HL-60/S4 treated with phorbol 12-myristate 13-acetate at 8.2 ng/mL for 4 days and 3 days (cell line): ENCODE results near the gene PTTG1IP.
"Not testable (repeated sequence)": the region's sequence is repeated elsewhere in the genome, so short reads cannot be mapped to it uniquely, and the experiment has no call there.

ENCODE experiments used
- in situ Hi-C: fragments of 300-500 bp; cut with MboI; formaldehyde crosslinking; loops from 2 replicates; pipeline ENCODE4 v1.15.0; 2022; ENCODE audit warnings: low sequenced_read_pairs

Gene PTTG1IP

GRCh38 chr21:44886113-44887075, 12.9 kb upstream of the PTTG1IP start:
- in situ Hi-C loops, result no loop called here

GRCh38 chr21:44885615-44886014, 12.1 kb upstream of the PTTG1IP start:
- in situ Hi-C loops, result no loop called here

- in situ Hi-C loops, result no loop called here
Measured at GRCh38 chr21:44884097-44884496, 10.6 kb upstream of the PTTG1IP start.

- in situ Hi-C loops, result no loop called here
Measured at GRCh38 chr21:44883250-44883649, 9.8 kb upstream of the PTTG1IP start.

- in situ Hi-C loops, result no loop called here
Measured at GRCh38 chr21:44881198-44881872, 7.8 kb upstream of the PTTG1IP start.

GRCh38 chr21:44880405-44881197, 7.1 kb upstream of the PTTG1IP start:
- in situ Hi-C loops, result no loop called here

GRCh38 chr21:44879238-44879637, 5.7 kb upstream of the PTTG1IP start:
- in situ Hi-C loops, result not testable (repeated sequence)

GRCh38 chr21:44878053-44878982, 4.8 kb upstream of the PTTG1IP start:
- in situ Hi-C loops, result no loop called here

- in situ Hi-C loops, result no loop called here
Measured at GRCh38 chr21:44876849-44877575, 3.5 kb upstream of the PTTG1IP start.

- in situ Hi-C loops, result no loop called here
Measured at GRCh38 chr21:44875316-44875700, 1.8 kb upstream of the PTTG1IP start.

- in situ Hi-C loops, result no loop called here
Measured at GRCh38 chr21:44874497-44875315, 1.2 kb upstream of the PTTG1IP start.

- in situ Hi-C loops, result no loop called here
Measured at GRCh38 chr21:44874240-44874496, 678 bp upstream of the PTTG1IP start.

- in situ Hi-C loops, result no loop called here
Measured at GRCh38 chr21:44872649-44873355, 688 bp downstream of the PTTG1IP start.

- in situ Hi-C loops, result no loop called here
Measured at GRCh38 chr21:44872323-44872648, 1.2 kb downstream of the PTTG1IP start.

GRCh38 chr21:44871576-44872269, 1.8 kb downstream of the PTTG1IP start:
- in situ Hi-C loops, result no loop called here

- in situ Hi-C loops, result no loop called here
Measured at GRCh38 chr21:44870748-44871495, 2.6 kb downstream of the PTTG1IP start.
